GM12875 (cell line): ENCODE data around the gene SIDT1.

Source experiments
- H3K4me3 ChIP-seq: one replicate; pipeline ENCODE4 v1.5.1; 2011; ENCODE audit warnings: low read depth, low read length, control low read depth
- CTCF ChIP-seq: IDR thresholded peaks from 2 replicates; pipeline ENCODE4 v1.5.1; 2011; ENCODE audit warnings: low read depth, mild to moderate bottlenecking, control low read depth, inconsistent platforms, low read length, moderate library complexity, borderline replicate concordance; ENCODE audit not compliant: insufficient read depth

SIDT1 gene

GRCh38 chr3:113556316-113556945, 24.1 kb downstream of the SIDT1 start:
- no peak overlapping the region for H3K4me3 ChIP-seq
- TF ChIP-seq CTCF = no peak

GRCh38 chr3:113556946-113557335, 24.6 kb downstream of the SIDT1 start:
- no peak overlapping the region for H3K4me3 ChIP-seq
- no peak for TF ChIP-seq CTCF

- TF ChIP-seq CTCF = no peak
- H3K4me3 ChIP-seq = no peak overlapping the region
These were observed 25.0 kb downstream of the SIDT1 start for GRCh38 chr3:113557374-113557773.

- no peak overlapping the region for H3K4me3 ChIP-seq
- no peak for TF ChIP-seq CTCF
These were observed 26.7 kb downstream of the SIDT1 start for GRCh38 chr3:113559009-113559408.

GRCh38 chr3:113560271-113560670, 27.9 kb downstream of the SIDT1 start:
- no peak for TF ChIP-seq CTCF
- no peak overlapping the region for H3K4me3 ChIP-seq

- H3K4me3 ChIP-seq = no peak overlapping the region
- TF ChIP-seq CTCF = no peak
These were observed 28.7 kb downstream of the SIDT1 start for GRCh38 chr3:113560831-113561623.

GRCh38 chr3:113565555-113565954, 33.2 kb downstream of the SIDT1 start:
- H3K4me3 ChIP-seq = no peak overlapping the region
- no peak for TF ChIP-seq CTCF
